Esophagus muscularis mucosa (tissue), 4 donors: ENCODE measurements around the gene DUS4L. TPM values are rescaled to one million over a fixed set of nuclear protein-coding genes. Genes with fewer than 3 reads are reported as not detected.

Source experiments
- DNase-seq: peaks from one replicate; pipeline ENCODE4 v3.0.0-alpha.2; 2017; ENCODE audit errors: extremely low spot score
- H3K27ac ChIP-seq, 4 donors: fragments of 200-600 bp; sonication (generic); replicated peaks in 1 of 4; 1 replicate in 3 of 4; 2 replicates in 1 of 4; pipeline ENCODE4 v1.5.1; 2016 to 2019; ENCODE audit warnings: mild to moderate bottlenecking in 1 of 4
- H3K27me3 ChIP-seq, 4 donors: fragments of 200-600 bp; sonication (generic); one replicate each; pipeline versions ENCODE4 v1.5.1 to v1.6.0; 2016 to 2019
- H3K36me3 ChIP-seq, 4 donors: fragments of 200-600 bp; sonication (generic); one replicate each; pipeline ENCODE4 v1.5.1; 2016 to 2019
- H3K4me1 ChIP-seq, 4 donors: fragments of 200-600 bp; sonication (generic); one replicate each; pipeline ENCODE4 v1.5.1; 2016 to 2019
- H3K4me3 ChIP-seq, 4 donors: fragments of 200-600 bp; sonication (generic); 1 replicate in 2 of 4; 2 replicates in 2 of 4; pipeline ENCODE4 v1.5.1; 2016 to 2019; ENCODE audit warnings: mild to moderate bottlenecking in 4 of 4, moderate library complexity in 1 of 4
- H3K9me3 ChIP-seq, 4 donors: fragments of 200-600 bp; sonication (generic); 1 replicate in 3 of 4; 2 replicates in 1 of 4; pipeline ENCODE4 v1.5.1; 2016 to 2019
- CTCF ChIP-seq, 3 experiments: fragments of 200-600 bp in 2 of 3; fragments of 450-650 bp in 1 of 3; sonication (generic) in 2 of 3; IDR thresholded peaks; one replicate each; pipeline ENCODE4 v1.5.1; 2017 to 2019; ENCODE audit warnings: antibody characterized with exemption in 3 of 3, mild to moderate bottlenecking in 2 of 3, moderate library complexity in 1 of 3
- EP300 ChIP-seq: sonication (generic); formaldehyde crosslinking; IDR thresholded peaks from one replicate; pipeline ENCODE4 v1.6.1; 2017; ENCODE audit warnings: antibody characterized with exemption
- POLR2A ChIP-seq: fragments of 450-650 bp; IDR thresholded peaks from one replicate; pipeline ENCODE4 v1.6.1; 2017; ENCODE audit warnings: antibody characterized with exemption, moderate library complexity, mild to moderate bottlenecking, low read depth
- POLR2AphosphoS5 ChIP-seq, 2 donors: sonication (generic); formaldehyde crosslinking; IDR thresholded peaks; one replicate each; pipeline ENCODE4 v1.6.1; 2017; ENCODE audit warnings: antibody characterized with exemption in 2 of 2
- WGBS: methylation state at CpG from one replicate; pipeline ENCODE4 v1.1.5; 2018; 5-methylcytosine and 5-hydroxymethylcytosine counted together
- intact Hi-C: fragments of 100-400 bp; cut with DNase I; formaldehyde crosslinking; loops from one replicate; pipeline ENCODE4 v1.15.1; 2023
- total RNA-seq, 4 donors: library from RNA; depleted of rRNA; stranded (reverse); fragments of >200 nt; gene quantifications; one replicate each; pipeline versions ENCODE4 v1.1.0 to v1.2.1, GENCODE V29; 2016

Gene DUS4L
- total RNA-seq, 4 donors from 2014 or later: 3.6 to 7.5 (median 6.6) TPM

GRCh38 chr7:107597582-107597916, 33.8 kb downstream of the DUS4L start:
- intact Hi-C loops: no loop called here
- no peak overlapping the region for H3K27ac ChIP-seq
- peaks cover 6 to 55% (median 34%) of the 10 kb centered on the region in 4 donors for H3K36me3 ChIP-seq

GRCh38 chr7:107597953-107598352, 34.2 kb downstream of the DUS4L start:
- peaks cover 17 to 20% (median 19%) of the 10 kb centered on the region in 4 donors for H3K4me1 ChIP-seq
- intact Hi-C loops: no loop called here
- H3K27me3 ChIP-seq: no peaks in the 10 kb centered on the region
- H3K36me3 ChIP-seq: peaks cover 6 to 57% (median 37%) of the 10 kb centered on the region in 4 donors
- DNase-seq: no peak
- no peak overlapping the region for H3K27ac ChIP-seq
- WGBS: 85% methylated on average over 4 of the region's 4 CpGs
- no peaks in the 10 kb centered on the region for H3K9me3 ChIP-seq
- H3K4me3 ChIP-seq: no peak overlapping the region
- TF ChIP-seq CTCF (IDR thresholded peaks at IDR 0.05): no peak
- TF ChIP-seq POLR2AphosphoS5 (IDR thresholded peaks at IDR 0.05): no peak
- TF ChIP-seq POLR2A: no peak
- TF ChIP-seq EP300: no peak

More at GRCh38 chr7:107597582-107597916, 33.8 kb downstream of the DUS4L start:
- Histone ChIP-seq H3K4me1 (peaks cover 17 to 20% (median 19%) of the 10 kb centered on the region in 4 donors), H3K27me3 (no peaks in the 10 kb centered on the region), H3K9me3 (no peaks in the 10 kb centered on the region), H3K4me3 (no peak overlapping the region)
- 84% methylated on average over 1 of the region's 1 CpG for WGBS
- no peak for TF ChIP-seq EP300
- no peak for TF ChIP-seq CTCF (IDR thresholded peaks at IDR 0.05)
- TF ChIP-seq POLR2AphosphoS5 (IDR thresholded peaks at IDR 0.05): no peak
- no peak for TF ChIP-seq POLR2A
- DNase-seq: no peak

- Histone ChIP-seq H3K4me1 (peaks cover 17 to 20% (median 19%) of the 10 kb centered on the region in 4 donors), H3K9me3 (no peaks in the 10 kb centered on the region), H3K4me3 (no peak overlapping the region), H3K27ac (no peak overlapping the region), H3K36me3 (peaks cover 11 to 65% (median 43%) of the 10 kb centered on the region in 4 donors), H3K27me3 (no peaks in the 10 kb centered on the region)
- WGBS: 95% methylated on average over 1 of the region's 1 CpG
- intact Hi-C loops: no loop called here
- TF ChIP-seq EP300 (no peak), CTCF (IDR thresholded peaks at IDR 0.05) (no peak), POLR2AphosphoS5 (IDR thresholded peaks at IDR 0.05) (no peak), POLR2A (no peak)
- DNase-seq: no peak
These were observed 35.5 kb downstream of the DUS4L start for GRCh38 chr7:107599262-107599661.

GRCh38 chr7:107600816-107601215, 37.0 kb downstream of the DUS4L start:
- H3K27me3 ChIP-seq: no peaks in the 10 kb centered on the region
- no peak overlapping the region for H3K27ac ChIP-seq
- 83% methylated on average over 2 of the region's 2 CpGs for WGBS
- H3K36me3 ChIP-seq: peaks cover 11 to 62% (median 35%) of the 10 kb centered on the region in 4 donors
- intact Hi-C loops: no loop called here
- TF ChIP-seq CTCF (IDR thresholded peaks at IDR 0.05): no peak
- TF ChIP-seq POLR2A: no peak
- no peak for TF ChIP-seq EP300
- no peak for TF ChIP-seq POLR2AphosphoS5 (IDR thresholded peaks at IDR 0.05)
- no peaks in the 10 kb centered on the region for H3K9me3 ChIP-seq
- DNase-seq: no peak
- peaks cover 2 to 12% (median 4%) of the 10 kb centered on the region in 4 donors for H3K4me1 ChIP-seq
- H3K4me3 ChIP-seq: no peak overlapping the region

- Histone ChIP-seq H3K9me3 (no peaks in the 10 kb centered on the region), H3K36me3 (peaks cover 11 to 50% (median 30%) of the 10 kb centered on the region in 4 donors), H3K4me1 (peaks cover 7 to 11% (median 9%) of the 10 kb centered on the region in 4 donors), H3K27ac (no peak overlapping the region), H3K27me3 (no peaks in the 10 kb centered on the region), H3K4me3 (no peak overlapping the region)
- intact Hi-C loops: no loop called here
- DNase-seq: no peak
- 96% methylated on average over 3 of the region's 3 CpGs for WGBS
- TF ChIP-seq POLR2A (no peak), CTCF (IDR thresholded peaks at IDR 0.05) (no peak), EP300 (no peak), POLR2AphosphoS5 (IDR thresholded peaks at IDR 0.05) (no peak)
These were observed 41.5 kb downstream of the DUS4L start for GRCh38 chr7:107605218-107605815.
